GM21737 (cell line): ENCODE results near the gene CHST8.

Source experiments
- ATAC-seq: cut with Tn5 transposase; IDR thresholded peaks from one replicate; pipeline ENCODE4 v1.9.1; 2021; ENCODE audit warnings: mild to moderate bottlenecking, moderate library complexity; ENCODE audit not compliant: unreplicated experiment

The CHST8 gene

GRCh38 chr19:33756177-33756576 is 134.4 kb downstream of the CHST8 start:
- no peak for ATAC-seq

- no peak for ATAC-seq
Measured at GRCh38 chr19:33758541-33759013, 136.8 kb downstream of the CHST8 start.

GRCh38 chr19:33759356-33759755 is 137.6 kb downstream of the CHST8 start:
- ATAC-seq, result no peak

- no peak for ATAC-seq
Measured at GRCh38 chr19:33763633-33764371, 142.0 kb downstream of the CHST8 start.

- ATAC-seq, result no peak
Measured at GRCh38 chr19:33766623-33767022, 144.9 kb downstream of the CHST8 start.

DNA sequence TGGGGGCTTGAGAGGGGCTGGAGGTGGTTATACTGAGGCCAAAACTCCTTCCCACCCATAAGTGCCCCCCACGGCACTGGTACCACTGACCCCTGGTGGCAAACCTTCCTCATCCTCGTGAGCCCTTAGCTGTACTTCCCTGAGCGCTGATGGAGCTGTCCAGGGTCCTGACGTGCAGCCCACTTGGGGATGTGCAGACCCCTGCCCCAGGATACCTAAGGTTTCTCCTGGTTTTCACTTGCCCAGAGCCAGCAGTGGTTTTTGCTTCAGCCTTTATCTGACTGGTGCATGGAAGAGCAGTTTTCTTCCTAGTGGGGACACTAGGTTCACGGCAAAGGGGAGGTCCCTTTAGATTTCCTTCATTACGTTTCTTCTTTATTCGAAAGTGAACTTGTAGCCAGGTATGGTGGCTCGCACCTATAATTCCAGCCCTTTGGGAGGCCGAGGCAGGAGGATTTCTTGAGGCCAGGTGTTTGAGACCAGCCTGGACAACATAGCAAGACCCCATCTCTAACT is 146.2 kb downstream of the CHST8 start:
- no peak for ATAC-seq

DNA sequence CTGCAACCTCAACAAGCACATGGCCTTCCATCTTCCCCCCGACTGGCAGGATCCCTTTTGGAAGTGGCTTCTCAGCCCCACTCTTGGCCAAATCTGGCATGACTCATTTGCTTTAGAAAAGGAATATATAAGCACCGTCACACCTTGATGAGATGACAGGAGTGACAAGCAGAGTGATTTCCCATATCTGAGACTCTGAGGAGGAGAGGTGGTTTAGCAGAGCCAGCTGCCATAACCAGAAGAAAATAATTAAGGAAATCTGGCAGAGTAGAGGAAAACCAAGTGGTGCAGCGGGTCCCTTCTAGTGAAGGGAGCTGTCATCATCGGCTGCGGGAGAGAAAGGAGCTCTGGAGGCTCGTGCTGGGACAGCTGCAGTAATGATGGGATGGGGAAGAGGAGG is 147.5 kb downstream of the CHST8 start:
- ATAC-seq, result no peak

DNA sequence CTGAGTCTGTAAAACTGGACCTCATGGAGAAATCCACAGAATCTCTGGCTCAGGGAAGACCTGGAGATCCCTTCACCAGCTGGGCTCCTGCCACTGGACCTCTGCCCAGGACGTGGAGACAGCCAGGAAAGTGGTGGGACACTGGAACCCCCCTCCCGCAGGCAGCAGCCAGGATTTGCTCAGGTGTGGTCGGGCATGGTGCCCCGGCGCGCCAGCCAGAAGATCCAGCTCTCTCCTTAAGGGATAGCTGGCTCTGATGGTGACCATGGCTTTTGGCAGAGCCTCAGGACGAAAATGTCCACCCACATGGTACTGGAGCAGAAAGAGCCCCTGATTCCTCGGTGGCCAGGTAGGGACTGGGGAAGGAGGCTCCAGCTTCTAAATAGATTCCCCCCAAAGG is 148.4 kb downstream of the CHST8 start:
- no peak for ATAC-seq

DNA sequence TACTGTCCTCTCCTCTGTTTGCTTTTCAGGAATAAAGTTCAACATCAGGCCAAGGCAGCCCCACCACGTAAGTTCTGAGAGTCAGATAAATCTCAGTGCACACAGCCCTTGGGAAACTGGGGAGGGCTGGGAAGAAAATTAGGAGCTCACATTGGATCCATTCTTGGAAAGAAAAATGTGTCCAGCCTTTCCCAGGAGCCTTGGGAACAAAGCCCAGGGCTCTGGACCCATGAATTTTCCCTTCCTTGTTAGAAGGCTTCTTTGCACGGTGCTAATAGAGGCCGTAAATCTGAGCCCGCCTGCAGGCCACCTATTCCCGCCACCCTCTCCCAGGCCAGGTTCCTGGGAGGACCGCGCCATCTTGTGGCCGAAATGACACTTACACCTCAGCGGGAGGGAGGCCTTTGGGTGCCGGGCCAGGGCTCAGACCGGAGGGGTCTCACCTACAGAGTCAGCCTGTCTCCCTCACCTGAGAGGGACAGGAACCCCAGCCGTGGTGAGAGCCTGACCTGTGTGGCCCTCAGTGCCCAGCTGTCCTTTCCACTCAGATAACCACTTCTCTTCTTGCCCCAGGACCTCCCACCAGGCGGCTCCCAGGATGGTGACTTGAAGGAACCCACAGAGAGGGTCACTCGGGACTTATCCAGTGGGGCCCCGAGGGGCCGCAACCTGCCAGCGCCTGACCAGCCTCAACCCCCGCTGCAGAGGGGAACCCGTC is 149.8 kb downstream of the CHST8 start:
- no peak for ATAC-seq

DNA sequence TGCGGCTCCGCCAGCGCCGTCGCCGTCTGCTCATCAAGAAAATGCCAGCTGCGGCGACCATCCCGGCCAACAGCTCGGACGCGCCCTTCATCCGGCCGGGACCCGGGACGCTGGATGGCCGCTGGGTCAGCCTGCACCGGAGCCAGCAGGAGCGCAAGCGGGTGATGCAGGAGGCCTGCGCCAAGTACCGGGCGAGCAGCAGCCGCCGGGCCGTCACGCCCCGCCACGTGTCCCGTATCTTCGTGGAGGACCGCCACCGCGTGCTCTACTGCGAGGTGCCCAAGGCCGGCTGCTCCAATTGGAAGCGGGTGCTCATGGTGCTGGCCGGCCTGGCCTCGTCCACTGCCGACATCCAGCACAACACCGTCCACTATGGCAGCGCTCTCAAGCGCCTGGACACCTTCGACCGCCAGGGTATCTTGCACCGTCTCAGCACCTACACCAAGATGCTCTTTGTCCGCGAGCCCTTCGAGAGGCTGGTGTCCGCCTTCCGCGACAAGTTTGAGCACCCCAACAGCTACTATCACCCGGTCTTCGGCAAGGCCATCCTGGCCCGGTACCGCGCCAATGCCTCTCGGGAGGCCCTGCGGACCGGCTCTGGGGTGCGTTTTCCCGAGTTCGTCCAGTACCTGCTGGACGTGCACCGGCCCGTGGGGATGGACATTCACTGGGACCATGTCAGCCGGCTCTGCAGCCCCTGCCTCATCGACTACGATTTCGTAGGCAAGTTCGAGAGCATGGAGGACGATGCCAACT is 150.5 kb downstream of the CHST8 start:
- no peak for ATAC-seq

GRCh38 chr19:33772858-33773180 is 151.1 kb downstream of the CHST8 start:
- ATAC-seq, result no peak

DNA sequence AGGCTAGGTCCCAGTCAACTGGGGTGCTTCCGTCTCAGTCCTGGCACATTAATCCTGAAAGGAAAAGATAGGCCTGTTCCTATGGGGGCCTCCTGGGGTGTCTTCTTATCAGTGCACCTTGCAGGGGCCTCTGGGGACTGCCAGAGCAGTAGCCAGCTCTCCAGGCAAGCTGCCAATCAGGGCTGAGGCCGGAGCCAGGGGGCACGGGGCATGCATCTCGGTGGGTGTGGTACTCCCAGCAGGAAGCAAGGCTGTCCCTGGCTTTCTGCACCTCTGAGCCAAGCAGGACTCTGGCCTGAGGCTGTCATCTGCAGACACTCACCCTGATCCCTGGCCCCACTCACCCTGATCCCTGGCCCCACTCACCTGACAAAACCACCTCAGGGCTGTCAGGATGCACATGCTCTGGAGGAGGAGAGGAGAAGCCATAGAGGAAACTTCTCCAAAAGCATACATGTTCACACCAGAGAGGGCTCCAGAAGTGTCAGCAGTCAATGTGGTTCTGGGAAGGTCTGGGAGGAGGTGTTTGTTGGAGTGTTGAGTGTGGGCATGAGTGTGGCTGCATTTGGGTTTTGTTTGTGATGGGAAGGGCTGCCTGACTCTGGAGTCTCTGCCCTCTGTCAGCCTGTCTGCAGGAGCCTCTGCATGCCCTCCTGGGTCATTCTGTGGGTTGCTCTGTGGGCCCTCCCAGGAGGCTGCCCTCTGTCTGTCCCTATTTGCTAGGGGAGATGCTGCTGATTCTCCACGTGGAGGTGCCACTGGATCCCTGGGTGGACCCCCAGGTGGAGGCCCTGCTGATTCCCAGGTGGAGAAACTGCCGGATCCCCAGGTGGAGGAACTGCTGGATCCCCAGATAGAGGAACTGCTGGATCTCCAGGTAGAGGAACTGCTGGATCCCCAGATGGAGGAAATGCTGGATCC is 152.2 kb downstream of the CHST8 start:
- no peak for ATAC-seq

GRCh38 chr19:33774751-33775150 is 153.0 kb downstream of the CHST8 start:
- ATAC-seq, result no peak

DNA sequence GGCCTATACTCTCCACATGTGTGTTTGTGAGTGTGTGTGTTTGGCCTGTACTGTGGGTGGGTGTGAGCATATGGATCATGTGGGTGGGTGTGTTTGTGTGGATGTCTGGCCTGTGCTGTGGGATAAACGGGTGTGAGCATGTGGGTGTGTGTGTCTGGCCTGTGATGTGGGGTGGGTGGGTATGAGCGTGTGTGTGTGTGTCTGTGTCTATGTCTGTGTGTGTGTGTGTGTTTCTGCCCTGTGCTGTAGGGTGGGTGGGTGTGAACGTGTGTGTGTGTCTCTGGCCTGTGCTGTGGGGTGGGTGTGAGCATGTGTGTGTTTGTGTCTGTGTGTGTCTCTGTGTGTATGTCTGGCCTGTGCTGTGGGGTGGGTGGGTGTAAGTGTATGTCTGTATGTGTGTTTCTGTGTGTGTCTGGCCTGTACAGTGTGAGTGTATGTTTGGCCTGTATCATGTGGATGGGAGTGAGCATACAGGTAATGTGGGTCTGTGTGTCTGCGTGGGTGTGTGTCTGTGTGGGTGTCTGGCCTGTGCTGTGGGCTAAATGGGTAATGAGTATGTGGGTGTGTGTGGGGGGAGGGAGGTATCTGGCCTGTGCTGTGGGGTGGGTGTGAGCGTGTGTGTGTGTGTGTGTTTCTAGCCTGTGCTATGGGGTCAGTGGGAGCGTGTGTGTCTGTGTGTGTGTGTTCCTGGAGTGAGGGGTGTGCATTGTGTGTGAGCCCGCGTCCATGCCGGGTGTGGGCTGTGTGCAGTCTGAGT is 154.2 kb downstream of the CHST8 start:
- no peak for ATAC-seq

DNA sequence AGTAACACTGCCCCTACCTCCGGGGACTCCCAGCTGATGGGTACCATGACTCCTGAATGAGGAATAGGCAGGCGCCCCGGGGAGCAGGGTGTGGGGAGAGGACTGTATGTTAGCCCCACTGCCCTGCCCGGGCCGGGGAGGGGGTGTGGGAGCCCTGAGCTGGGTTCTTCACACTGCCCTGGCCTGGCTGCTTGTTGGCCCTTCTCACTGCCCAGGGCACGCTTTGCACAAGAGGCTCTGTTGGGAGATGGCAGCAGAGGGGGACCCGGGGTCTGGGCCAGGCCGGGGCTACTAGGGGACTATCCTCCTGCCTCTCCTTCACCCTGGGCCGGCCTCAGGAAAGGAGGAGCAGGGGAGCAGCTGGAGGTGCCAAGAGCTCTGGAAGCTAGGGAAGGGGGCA is 155.6 kb downstream of the CHST8 start:
- no peak for ATAC-seq

DNA sequence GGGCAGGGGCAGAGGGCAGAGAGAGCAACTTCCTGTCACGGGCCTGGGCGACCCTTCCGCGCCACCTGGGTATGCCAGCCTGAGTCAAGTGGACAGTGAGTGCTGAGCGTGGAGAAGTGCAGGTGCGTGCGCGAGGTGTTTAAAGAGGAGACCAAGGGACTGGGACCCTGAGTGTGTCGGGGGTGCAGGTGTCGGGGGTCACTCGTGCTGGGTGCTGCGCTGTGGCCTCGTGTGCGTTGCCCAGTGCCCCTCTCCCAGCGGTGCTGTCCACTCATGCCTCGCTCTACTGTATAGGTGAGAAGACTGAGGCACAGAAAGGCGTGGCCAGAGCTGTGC is 156.0 kb downstream of the CHST8 start:
- no peak for ATAC-seq

- no peak for ATAC-seq
Measured at GRCh38 chr19:33778089-33778791, 156.5 kb downstream of the CHST8 start.

- ATAC-seq, result no peak
Measured at GRCh38 chr19:33779849-33780248, 158.1 kb downstream of the CHST8 start.

DNA sequence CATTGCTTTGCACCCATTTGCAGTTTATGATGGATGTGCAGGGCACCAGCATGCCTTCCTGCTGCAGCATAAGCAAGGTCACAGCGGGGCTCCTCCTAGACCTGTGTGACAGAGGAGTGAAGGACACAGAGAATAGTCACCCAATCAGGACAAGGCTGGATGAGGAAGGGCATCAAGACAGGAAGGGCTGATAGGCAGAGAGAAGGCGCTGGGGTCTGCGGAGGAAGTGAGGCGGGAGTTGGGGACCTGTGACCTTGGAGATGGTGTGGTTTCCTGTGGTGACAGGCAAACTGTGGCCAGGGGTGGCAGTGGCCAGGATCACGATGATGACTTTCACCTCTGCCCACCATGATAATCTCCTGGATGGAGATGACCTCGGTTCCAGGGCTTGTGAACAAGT is 158.5 kb downstream of the CHST8 start:
- ATAC-seq, result no peak
